GM12878 (cell line): ENCODE data around the gene PADI2.

Experiments used
- NFIC ChIP-seq: IDR thresholded peaks from 2 replicates; pipeline ENCODE4 v1.6.1; 2012; ENCODE audit warnings: low read depth, mild to moderate bottlenecking, inconsistent platforms, low read length, moderate library complexity
- PBX3 ChIP-seq: IDR thresholded peaks from 2 replicates; pipeline ENCODE4 v1.6.1; 2011; ENCODE audit warnings: mild to moderate bottlenecking, low read depth, low read length, moderate library complexity; ENCODE audit not compliant: insufficient replicate concordance
- PML ChIP-seq: IDR thresholded peaks from 2 replicates; pipeline ENCODE4 v1.6.1; 2012; ENCODE audit warnings: low read length, inconsistent platforms
- REST ChIP-seq: IDR thresholded peaks from 2 replicates; pipeline ENCODE4 v1.6.1; 2012; ENCODE audit warnings: mild to moderate bottlenecking, low read depth, low read length

GRCh38 chr1:17053086-17053684, 66.1 kb downstream of the PADI2 start:
- TF ChIP-seq REST (no peak), NFIC (no peak), PBX3 (no peak), PML (no peak)
